PFSK-1 (cell line): Measurements from ENCODE around the gene SUPT5H.

Experiments used
- FOXP2 ChIP-seq: optimal IDR thresholded peaks from 2 replicates; pipeline ENCODE3; 2011; ENCODE audit warnings: borderline replicate concordance, control low read depth, inconsistent platforms; ENCODE audit not compliant: insufficient read depth; ENCODE audit errors: extremely low read length, extremely low read depth
- POLR2AphosphoS5 ChIP-seq: IDR thresholded peaks from 2 replicates; pipeline ENCODE4 v1.6.1; 2012; ENCODE audit warnings: low read depth, mild to moderate bottlenecking, control low read depth, low read length, moderate library complexity
- SIN3A ChIP-seq: IDR thresholded peaks from 2 replicates; pipeline ENCODE4 v1.6.1; 2012; ENCODE audit warnings: mild to moderate bottlenecking, low read length, moderate library complexity, borderline replicate concordance; ENCODE audit not compliant: insufficient read depth
- TAF1 ChIP-seq: IDR thresholded peaks from 2 replicates; pipeline ENCODE4 v1.6.1; 2012; ENCODE audit warnings: low read length, control low read depth, borderline replicate concordance; ENCODE audit not compliant: insufficient read depth
- TF ChIP-seq, protein P1 (sequence below), 2 experiments: IDR thresholded peaks; 2 replicates each; pipeline versions ENCODE4 v1.6.1 to v1.8.0; 2011 to 2012; ENCODE audit warnings: low read depth in 2 of 2, low read length in 2 of 2, control low read depth in 1 of 2, inconsistent platforms in 1 of 2, mild to moderate bottlenecking in 1 of 2, moderate library complexity in 1 of 2; ENCODE audit not compliant: insufficient read depth in 1 of 2

Gene SUPT5H

DNA sequence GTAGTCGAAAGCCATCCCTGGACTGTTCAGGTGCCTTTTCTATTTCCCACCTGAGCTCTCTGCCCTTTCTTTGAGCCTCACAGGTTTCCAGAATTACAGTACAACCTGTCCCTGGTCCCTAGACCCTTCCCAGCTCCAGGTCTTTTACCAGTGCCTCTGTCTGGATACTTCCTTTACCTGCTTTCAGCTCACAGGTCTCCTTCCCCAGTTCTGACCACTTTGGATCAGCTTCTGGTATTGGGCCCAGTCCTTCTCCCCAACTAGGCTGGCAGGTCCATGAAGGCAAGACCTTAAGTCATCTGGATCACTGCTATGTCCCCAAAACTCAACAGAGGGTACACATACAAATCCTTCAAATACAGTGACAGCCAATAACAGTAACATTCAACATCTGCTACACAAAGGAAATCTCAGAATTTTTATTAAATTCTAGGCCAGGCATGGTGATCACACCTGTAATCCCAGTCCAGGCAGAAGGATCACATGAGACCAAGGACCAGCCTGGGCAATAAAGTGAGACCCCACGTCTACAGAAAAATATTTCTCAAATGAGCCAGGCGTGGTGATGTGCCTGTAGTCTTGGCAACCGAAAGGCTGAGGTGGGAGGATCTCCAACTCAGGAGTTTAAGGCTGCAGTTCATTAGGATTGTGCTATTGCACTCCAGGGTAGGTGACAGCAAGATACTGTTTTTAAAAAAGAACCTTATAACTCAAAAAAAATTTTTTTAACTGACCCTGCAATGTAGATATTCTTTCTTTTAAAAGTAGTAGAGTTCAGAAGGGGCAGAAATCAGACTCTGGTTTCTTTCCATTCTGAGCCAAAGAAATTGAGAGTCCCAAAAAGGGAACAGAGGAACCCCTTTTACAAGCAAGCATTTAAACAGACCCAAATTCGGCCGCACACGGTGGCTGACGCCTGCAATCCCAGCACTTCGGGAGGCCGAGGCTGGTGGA, 11.0 kb upstream of the SUPT5H start:
- TF ChIP-seq, protein P1, sequence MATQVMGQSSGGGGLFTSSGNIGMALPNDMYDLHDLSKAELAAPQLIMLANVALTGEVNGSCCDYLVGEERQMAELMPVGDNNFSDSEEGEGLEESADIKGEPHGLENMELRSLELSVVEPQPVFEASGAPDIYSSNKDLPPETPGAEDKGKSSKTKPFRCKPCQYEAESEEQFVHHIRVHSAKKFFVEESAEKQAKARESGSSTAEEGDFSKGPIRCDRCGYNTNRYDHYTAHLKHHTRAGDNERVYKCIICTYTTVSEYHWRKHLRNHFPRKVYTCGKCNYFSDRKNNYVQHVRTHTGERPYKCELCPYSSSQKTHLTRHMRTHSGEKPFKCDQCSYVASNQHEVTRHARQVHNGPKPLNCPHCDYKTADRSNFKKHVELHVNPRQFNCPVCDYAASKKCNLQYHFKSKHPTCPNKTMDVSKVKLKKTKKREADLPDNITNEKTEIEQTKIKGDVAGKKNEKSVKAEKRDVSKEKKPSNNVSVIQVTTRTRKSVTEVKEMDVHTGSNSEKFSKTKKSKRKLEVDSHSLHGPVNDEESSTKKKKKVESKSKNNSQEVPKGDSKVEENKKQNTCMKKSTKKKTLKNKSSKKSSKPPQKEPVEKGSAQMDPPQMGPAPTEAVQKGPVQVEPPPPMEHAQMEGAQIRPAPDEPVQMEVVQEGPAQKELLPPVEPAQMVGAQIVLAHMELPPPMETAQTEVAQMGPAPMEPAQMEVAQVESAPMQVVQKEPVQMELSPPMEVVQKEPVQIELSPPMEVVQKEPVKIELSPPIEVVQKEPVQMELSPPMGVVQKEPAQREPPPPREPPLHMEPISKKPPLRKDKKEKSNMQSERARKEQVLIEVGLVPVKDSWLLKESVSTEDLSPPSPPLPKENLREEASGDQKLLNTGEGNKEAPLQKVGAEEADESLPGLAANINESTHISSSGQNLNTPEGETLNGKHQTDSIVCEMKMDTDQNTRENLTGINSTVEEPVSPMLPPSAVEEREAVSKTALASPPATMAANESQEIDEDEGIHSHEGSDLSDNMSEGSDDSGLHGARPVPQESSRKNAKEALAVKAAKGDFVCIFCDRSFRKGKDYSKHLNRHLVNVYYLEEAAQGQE (IDR thresholded peaks at IDR 0.05; ENCODE audit: insufficient read depth in 1 of 2, low read depth in 2 of 2, low read length in 2 of 2), result no peak
- peak; percentile 9 for TF ChIP-seq POLR2AphosphoS5

DNA sequence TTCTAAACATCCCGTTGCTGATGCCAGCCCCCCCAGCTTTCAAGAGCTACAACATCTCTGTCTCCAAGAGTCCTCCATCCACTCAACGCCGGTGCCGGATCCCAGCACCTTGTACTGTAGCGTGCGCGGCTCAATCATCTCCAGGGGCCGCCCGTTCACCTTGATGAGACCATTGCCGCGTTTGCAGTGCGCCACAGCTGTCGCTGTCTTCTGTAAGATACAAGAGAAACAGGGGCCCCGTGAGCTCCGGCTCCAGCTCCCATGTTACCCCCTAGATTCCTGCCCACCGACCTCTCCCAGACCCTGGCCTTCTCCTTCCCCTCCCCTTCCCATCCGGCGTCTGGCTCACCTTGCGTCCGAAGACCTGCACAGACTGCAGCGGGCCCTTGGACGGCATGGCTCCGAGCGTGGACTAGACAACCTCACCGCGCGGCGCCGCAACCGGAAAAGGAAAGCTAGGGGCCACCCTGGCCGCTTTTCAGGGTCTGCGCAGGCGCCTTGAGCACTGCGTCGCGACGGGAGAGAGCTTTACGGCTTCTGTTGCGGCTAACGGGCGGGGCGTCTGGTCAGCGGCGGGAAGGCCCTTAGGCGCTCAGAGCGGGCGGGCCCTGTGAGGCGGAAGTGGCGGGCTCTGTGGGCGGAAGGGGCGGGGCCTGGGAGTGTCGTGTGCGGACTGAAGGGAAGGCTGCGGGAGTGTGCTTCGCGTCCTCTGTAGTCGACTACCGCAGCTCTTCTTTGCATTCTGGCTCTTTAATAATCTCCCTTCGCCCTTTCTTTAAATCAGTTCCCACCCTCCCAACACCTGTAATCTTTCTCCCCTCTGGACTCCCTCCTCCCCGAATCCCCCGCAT, 9.7 kb upstream of the SUPT5H start, which contains the start of gene RPS16:
Gene RPS16, minus strand, starts transcription at position 451 of the 851 bp plus-strand sequence. Its CDS starts 54 bp downstream, at position 397.
- TF ChIP-seq TAF1 (peak; percentile 97), POLR2AphosphoS5 (peak; percentile 100), FOXP2 (peak; percentile 89), SIN3A (no peak)
- TF ChIP-seq, protein P1 (IDR thresholded peaks at IDR 0.05; ENCODE audit: insufficient read depth in 1 of 2, low read depth in 2 of 2, low read length in 2 of 2), result peak; percentile 30 to 58; a peak in 2 of 4 replicates

DNA sequence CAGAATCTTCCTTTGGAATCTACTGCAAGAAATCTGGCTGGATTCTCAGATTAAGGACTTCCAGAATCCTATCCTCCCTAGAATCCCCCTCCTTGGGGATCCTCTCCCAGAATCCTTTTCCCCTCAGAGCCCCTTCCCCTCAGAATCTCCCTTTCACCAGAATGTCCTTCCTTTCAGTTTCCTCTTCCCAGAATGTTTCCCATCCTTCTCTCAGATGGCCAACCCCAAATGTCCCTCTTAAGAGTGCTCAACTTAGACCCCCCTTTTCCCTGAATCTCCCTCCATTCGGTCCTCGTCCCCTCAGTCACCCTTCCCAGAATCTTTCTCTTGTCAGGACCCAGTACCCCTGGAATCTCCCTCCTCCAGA, 9.0 kb upstream of the SUPT5H start:
- TF ChIP-seq TAF1 (no peak), POLR2AphosphoS5 (no peak), FOXP2 (no peak), SIN3A (no peak)
- TF ChIP-seq, protein P1 (IDR thresholded peaks at IDR 0.05; ENCODE audit: insufficient read depth in 1 of 2, low read depth in 2 of 2, low read length in 2 of 2), result no peak

DNA sequence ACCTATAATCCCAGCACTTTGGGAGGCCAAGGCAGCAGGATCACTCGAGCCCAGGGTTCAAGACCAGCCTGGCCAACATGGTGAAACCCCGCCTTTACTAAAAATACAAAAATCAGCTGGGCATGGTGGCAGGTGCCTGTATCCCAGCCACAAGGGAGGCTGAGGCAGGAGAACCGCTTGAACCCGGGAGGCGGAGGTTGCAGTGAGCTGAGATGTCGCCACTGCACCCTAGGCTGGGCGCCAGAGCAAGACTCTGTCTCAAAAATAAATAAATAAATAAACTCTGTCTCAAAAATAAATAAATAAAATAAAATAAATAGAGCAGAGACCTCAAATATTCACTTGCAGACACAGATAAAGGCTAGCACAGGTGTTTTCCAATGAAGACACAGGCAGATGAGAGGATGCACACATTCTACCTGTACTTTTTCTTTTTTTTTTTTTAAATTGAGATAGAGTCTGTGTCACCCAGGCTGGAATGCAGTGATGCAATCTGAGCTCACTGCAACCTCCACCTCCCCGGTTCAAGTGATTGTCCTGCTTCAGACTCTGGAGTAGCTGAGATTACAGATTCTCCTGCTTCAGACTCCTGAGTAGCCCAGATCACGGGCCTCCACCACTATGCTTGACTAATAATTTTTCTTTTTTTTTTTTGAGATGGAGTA, 7.0 kb upstream of the SUPT5H start:
- no peak for TF ChIP-seq SIN3A
- TF ChIP-seq FOXP2, result no peak
- TF ChIP-seq TAF1, result no peak
- TF ChIP-seq, protein P1 (IDR thresholded peaks at IDR 0.05; ENCODE audit: insufficient read depth in 1 of 2, low read depth in 2 of 2, low read length in 2 of 2), result no peak
- TF ChIP-seq POLR2AphosphoS5, result no peak
